Measurements from ENCODE around the gene GPHN. TPM values are rescaled to one million over a fixed set of nuclear protein-coding genes. Genes with fewer than 3 reads are reported as not detected.

The GPHN gene
- total RNA-seq, 1 experiment from 2014 or later = 11.3 TPM

DNA sequence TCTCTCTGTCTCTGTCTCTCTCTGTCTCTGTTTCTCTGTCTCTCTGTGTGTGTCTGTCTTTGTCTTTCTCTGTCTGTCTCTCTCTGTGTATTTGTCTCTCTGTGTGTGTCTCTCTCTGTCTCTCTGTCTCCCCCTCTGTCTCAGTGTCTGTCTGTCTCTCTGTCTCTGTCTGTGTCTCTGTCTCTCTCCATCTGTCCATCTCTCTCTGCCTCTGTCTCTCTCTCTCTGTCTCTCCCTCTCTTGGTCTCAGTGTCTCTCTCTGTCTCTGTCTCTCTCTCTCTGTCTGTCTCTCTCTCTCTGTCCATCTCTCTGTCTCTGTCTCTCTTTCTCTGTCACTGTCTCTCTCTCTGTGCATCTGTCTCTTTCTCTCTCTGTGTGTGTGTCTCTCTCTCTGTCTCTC, 537.5 kb downstream of the GPHN start:
- Histone ChIP-seq H3K36me3 (ENCODE audit: control insufficient read depth, insufficient read depth, low read length) (no peaks in the 10 kb centered on the region), H3K9me3 (no peaks in the 10 kb centered on the region), H3K27me3 (replicated peaks; ENCODE audit: control insufficient read depth, insufficient read depth, low read length) (no peaks in the 10 kb centered on the region), H3K4me1 (no peaks in the 10 kb centered on the region), H3K4me3 (ENCODE audit: low read depth, low read length) (no peak overlapping the region)
- ChIA-PET POLR2A (no interaction called here), CTCF (no interaction called here)
- H3K4me1 Mint-ChIP-seq (ENCODE audit: low read depth, unreplicated experiment) = no peaks in the 10 kb centered on the region
- no peaks in the 10 kb centered on the region for H3K27me3 Mint-ChIP-seq (ENCODE audit: insufficient read depth, unreplicated experiment)
- H3K36me3 Mint-ChIP-seq (ENCODE audit: insufficient read depth, unreplicated experiment) = no peaks in the 10 kb centered on the region
- TF ChIP-seq, protein P1, sequence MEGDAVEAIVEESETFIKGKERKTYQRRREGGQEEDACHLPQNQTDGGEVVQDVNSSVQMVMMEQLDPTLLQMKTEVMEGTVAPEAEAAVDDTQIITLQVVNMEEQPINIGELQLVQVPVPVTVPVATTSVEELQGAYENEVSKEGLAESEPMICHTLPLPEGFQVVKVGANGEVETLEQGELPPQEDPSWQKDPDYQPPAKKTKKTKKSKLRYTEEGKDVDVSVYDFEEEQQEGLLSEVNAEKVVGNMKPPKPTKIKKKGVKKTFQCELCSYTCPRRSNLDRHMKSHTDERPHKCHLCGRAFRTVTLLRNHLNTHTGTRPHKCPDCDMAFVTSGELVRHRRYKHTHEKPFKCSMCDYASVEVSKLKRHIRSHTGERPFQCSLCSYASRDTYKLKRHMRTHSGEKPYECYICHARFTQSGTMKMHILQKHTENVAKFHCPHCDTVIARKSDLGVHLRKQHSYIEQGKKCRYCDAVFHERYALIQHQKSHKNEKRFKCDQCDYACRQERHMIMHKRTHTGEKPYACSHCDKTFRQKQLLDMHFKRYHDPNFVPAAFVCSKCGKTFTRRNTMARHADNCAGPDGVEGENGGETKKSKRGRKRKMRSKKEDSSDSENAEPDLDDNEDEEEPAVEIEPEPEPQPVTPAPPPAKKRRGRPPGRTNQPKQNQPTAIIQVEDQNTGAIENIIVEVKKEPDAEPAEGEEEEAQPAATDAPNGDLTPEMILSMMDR (IDR thresholded peaks at IDR 0.05; ENCODE audit: insufficient read depth in 1 of 2, low read depth in 1 of 2, low read length in 1 of 2, severe bottlenecking in 1 of 2, unreplicated experiment in 1 of 2) = no peak
- intact Hi-C loops (cut with micrococcal nuclease; ENCODE audit: unreplicated experiment) = no loop called here
- no peak overlapping the region for H3K4me3 Mint-ChIP-seq (ENCODE audit: unreplicated experiment)
- no peak overlapping the region for H3K27ac Mint-ChIP-seq (ENCODE audit: unreplicated experiment)
- H3K9me3 Mint-ChIP-seq (ENCODE audit: unreplicated experiment) = no peaks in the 10 kb centered on the region
- BruUV-seq (replicated peaks) = no TSS peak
- DNase-seq = no peak

DNA sequence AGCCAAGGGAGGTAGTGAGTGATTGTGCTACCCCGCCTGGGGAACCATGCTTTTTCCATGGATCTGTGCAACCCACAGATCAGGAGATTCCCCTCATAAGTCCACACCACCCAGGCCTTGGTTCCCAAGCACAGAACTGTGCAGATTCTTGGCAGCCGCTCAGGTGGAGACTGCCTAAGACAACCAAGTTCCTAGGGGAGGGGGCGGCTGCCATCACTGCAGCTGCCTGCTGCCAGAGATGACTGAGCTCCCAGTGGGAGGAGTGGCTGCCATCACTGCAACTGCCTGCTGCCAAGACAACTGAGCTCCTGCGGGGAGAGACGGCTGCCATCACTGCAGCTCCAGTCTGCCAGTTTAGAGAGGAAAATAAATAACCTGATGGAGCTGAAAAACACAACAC, 542.9 kb downstream of the GPHN start:
- Histone ChIP-seq H3K36me3 (ENCODE audit: control insufficient read depth, insufficient read depth, low read length) (no peaks in the 10 kb centered on the region), H3K9me3 (no peaks in the 10 kb centered on the region), H3K4me1 (no peaks in the 10 kb centered on the region), H3K27me3 (replicated peaks; ENCODE audit: control insufficient read depth, insufficient read depth, low read length) (no peaks in the 10 kb centered on the region), H3K4me3 (ENCODE audit: low read depth, low read length) (no peak overlapping the region)
- Mint-ChIP-seq H3K4me3 (ENCODE audit: unreplicated experiment) (no peak overlapping the region), H3K9me3 (ENCODE audit: unreplicated experiment) (peaks cover 13% of the 10 kb centered on the region), H3K4me1 (ENCODE audit: low read depth, unreplicated experiment) (no peaks in the 10 kb centered on the region), H3K27ac (ENCODE audit: unreplicated experiment) (no peak overlapping the region), H3K27me3 (ENCODE audit: insufficient read depth, unreplicated experiment) (no peaks in the 10 kb centered on the region), H3K36me3 (ENCODE audit: insufficient read depth, unreplicated experiment) (no peaks in the 10 kb centered on the region)
- TF ChIP-seq, protein P1 (IDR thresholded peaks at IDR 0.05; ENCODE audit: insufficient read depth in 1 of 2, low read depth in 1 of 2, low read length in 1 of 2, severe bottlenecking in 1 of 2, unreplicated experiment in 1 of 2) = no peak
- DNase-seq = no peak
- ChIA-PET CTCF (no interaction called here), POLR2A (interaction anchor here (0.6 kb wide), 1 partner anchor 301 kb away, joined by 3 read pairs; no protein-coding TSS in a partner anchor)
- intact Hi-C loops (cut with micrococcal nuclease; ENCODE audit: unreplicated experiment) = no loop called here
- no TSS peak for BruUV-seq (replicated peaks)

DNA sequence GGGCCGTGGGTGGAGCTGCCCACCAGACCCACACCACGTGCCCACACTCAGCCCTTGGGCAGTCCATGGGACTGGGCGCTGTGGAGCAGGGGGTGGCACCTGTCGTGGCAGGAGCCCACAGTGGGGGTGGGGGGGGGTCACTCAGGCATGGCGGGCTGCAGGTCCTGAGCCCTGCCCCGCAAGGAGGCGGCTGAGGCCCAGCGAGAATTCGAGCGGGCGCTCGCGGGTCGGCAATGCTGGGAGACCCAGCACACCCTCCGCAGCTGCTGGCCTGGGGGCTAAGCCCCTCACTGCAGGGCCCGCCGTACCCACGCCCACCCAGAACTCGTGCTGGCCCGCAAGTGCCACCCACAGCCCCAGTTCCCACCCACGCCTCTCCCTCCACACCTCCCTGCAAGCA, 548.7 kb downstream of the GPHN start:
- Histone ChIP-seq H3K4me1 (no peaks in the 10 kb centered on the region), H3K9me3 (no peaks in the 10 kb centered on the region), H3K27me3 (replicated peaks; ENCODE audit: control insufficient read depth, insufficient read depth, low read length) (no peaks in the 10 kb centered on the region), H3K4me3 (ENCODE audit: low read depth, low read length) (no peak overlapping the region), H3K36me3 (ENCODE audit: control insufficient read depth, insufficient read depth, low read length) (no peaks in the 10 kb centered on the region)
- Mint-ChIP-seq H3K36me3 (ENCODE audit: insufficient read depth, unreplicated experiment) (no peaks in the 10 kb centered on the region), H3K27ac (ENCODE audit: unreplicated experiment) (no peak overlapping the region), H3K27me3 (ENCODE audit: insufficient read depth, unreplicated experiment) (no peaks in the 10 kb centered on the region), H3K4me3 (ENCODE audit: unreplicated experiment) (no peak overlapping the region), H3K9me3 (ENCODE audit: unreplicated experiment) (peaks cover 13% of the 10 kb centered on the region), H3K4me1 (ENCODE audit: low read depth, unreplicated experiment) (no peaks in the 10 kb centered on the region)
- no TSS peak for BruUV-seq (replicated peaks)
- POLR2A ChIA-PET = no interaction called here
- intact Hi-C loops (cut with micrococcal nuclease; ENCODE audit: unreplicated experiment) = no loop called here
- CTCF ChIA-PET = no interaction called here
- no peak for DNase-seq
- TF ChIP-seq, protein P1 (IDR thresholded peaks at IDR 0.05; ENCODE audit: insufficient read depth in 1 of 2, low read depth in 1 of 2, low read length in 1 of 2, severe bottlenecking in 1 of 2, unreplicated experiment in 1 of 2) = no peak
